ENCODE results near the gene POLR2E.

DNA sequence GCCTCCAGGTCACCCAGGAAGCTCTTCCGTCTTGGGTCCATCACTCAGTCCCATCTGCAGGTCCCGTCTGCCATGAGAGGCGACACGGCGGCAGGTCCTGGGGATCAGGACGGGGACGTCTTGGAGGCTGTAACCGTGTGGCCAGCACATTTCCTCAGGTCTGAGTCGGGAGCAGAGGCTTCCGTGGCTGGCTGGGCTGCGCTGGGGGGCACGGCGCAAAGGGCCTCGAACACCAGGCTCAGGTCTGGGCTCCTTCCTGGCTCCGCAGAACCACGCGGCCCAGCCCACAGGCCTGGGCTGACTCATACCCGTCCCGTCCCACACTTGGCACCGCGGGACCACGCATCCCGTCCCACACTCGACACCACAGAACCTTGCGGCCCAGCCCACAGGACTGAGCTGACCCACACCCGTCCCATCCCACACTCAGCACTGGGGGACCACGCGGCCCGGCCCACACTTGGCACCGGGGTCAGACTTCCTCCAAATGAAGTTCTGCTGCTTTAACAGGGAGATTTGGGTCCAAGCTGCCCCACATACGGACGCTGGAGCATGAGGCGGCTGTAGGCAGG lies 48.7 kb upstream of the POLR2E start:
- no peak for TF ChIP-seq POLR2A (IDR thresholded peaks at IDR 0.05)
- TF ChIP-seq, protein P1, sequence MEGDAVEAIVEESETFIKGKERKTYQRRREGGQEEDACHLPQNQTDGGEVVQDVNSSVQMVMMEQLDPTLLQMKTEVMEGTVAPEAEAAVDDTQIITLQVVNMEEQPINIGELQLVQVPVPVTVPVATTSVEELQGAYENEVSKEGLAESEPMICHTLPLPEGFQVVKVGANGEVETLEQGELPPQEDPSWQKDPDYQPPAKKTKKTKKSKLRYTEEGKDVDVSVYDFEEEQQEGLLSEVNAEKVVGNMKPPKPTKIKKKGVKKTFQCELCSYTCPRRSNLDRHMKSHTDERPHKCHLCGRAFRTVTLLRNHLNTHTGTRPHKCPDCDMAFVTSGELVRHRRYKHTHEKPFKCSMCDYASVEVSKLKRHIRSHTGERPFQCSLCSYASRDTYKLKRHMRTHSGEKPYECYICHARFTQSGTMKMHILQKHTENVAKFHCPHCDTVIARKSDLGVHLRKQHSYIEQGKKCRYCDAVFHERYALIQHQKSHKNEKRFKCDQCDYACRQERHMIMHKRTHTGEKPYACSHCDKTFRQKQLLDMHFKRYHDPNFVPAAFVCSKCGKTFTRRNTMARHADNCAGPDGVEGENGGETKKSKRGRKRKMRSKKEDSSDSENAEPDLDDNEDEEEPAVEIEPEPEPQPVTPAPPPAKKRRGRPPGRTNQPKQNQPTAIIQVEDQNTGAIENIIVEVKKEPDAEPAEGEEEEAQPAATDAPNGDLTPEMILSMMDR (IDR thresholded peaks at IDR 0.05 in 4 of 5, conservative IDR thresholded peaks at IDR 0.05 in 1 of 5) = no peak
